ENCODE data around the gene PPP4R2.

The PPP4R2 gene

DNA sequence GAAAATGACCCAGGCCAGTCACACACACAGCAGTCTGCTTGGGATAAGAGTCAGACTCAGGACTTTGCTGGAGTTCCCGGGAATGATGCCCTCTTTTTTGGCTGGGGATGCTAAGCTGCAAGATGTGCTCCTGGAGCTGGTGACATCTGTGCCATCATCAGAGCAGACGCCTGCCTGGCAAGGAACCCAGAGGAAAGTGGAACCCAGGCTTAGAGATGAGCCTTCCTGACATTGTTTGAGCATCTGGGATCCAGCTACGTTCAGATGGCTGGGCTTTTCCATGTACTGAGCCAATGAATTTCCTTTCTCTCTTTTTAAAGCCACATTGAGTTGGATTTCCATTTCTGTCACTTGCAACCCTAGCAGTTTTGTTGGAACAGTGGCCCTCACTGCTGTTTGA, 118.1 kb downstream of the PPP4R2 start:
- no peak for DNase-seq (ENCODE audit: low read depth)

DNA sequence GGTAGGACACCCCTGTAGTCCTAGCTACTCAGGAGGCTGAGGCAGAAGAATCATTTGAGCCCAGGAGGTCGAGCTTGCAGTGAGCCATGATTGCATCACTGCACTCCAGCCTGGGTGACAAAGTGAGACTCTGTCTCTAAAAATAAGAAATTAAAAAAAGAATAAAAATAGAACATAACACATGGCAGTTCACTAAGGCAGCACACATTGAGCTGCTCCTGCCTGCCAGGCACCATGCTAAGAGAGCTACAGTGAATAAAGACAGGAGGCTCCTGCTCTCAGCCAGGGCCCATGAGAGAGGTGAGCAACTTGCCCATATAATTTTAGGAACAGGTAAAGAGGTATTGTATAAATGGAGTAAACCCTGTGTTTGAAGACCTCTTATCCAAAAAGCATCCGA, 119.2 kb downstream of the PPP4R2 start:
- no peak for DNase-seq (ENCODE audit: low read depth)

All from GM04503 (cell line).